ENCODE measurements around the gene RPS29. TPM values are rescaled to one million over a fixed set of nuclear protein-coding genes. Genes with fewer than 3 reads are reported as not detected.

RPS29 gene
- total and polyA plus RNA-seq, 9 of the 15 experiments (the other 6 are each of a cell fraction or from before 2014, with no cell fraction given): 1,545 to 5,012 (median 2,448) TPM

- no peak for FAIRE-seq
- Histone ChIP-seq H3K79me2 (ENCODE audit: control insufficient read depth, insufficient read depth, low read length) (peaks cover 91% of the 10 kb centered on the region), H3K36me3 (ENCODE audit: control insufficient read depth, insufficient read depth, low read length) (peaks cover 58% of the 10 kb centered on the region), H3K4me2 (ENCODE audit: insufficient read depth, low read length) (peak overlapping the region; percentile 82), H3K4me3 (peak overlapping the region; percentile 89), H3K27me3 (ENCODE audit: control insufficient read depth in 2 of 2, insufficient read depth in 2 of 2, low read length in 2 of 2) (no peaks in the 10 kb centered on the region), H2AFZ (ENCODE audit: low read depth, low read length) (peak overlapping the region; percentile 84; the same call in 1 of the 2 replicates), H3K27ac (ENCODE audit: extremely low read depth, low read depth, low read length) (peak overlapping the region; percentile 98), H3K9me1 (ENCODE audit: control insufficient read depth, insufficient read depth, low read length) (peaks cover 3% of the 10 kb centered on the region), H4K20me1 (replicated peaks; ENCODE audit: control insufficient read depth, insufficient read depth, low read length) (peaks cover 7% of the 10 kb centered on the region), H3K4me1 (replicated peaks in 1 of 2; ENCODE audit: control insufficient read depth in 2 of 2, insufficient read depth in 2 of 2, low read length in 2 of 2) (peaks cover 4 to 14% of the 10 kb centered on the region in 2 experiments; a peak in 4 of 5 replicates), H3K9me3 (replicated peaks; ENCODE audit: control insufficient read depth, insufficient read depth, low read depth, low read length) (no peaks in the 10 kb centered on the region), H3K9ac (ENCODE audit: insufficient read depth in 1 of 2, low read depth in 2 of 2, low read length in 2 of 2) (peak overlapping the region; percentile 97 to 99)
- ChIA-PET POLR2A (interaction anchor here (0.6 to 5.3 kb wide), 11 partner anchors 7 to 231 kb away, joined by 3 to 36 read pairs (median 5); partner anchors contain the start of genes DNAAF2, KLHDC2, LRR1 and NEMF), CTCF (ENCODE audit: low intra/inter-chr PET ratio) (interaction anchor here (0.6 to 0.7 kb wide), 2 partner anchors 27 to 31 kb away, joined by 3 read pairs; no protein-coding TSS in a partner anchor)
- intact Hi-C loops (cut with micrococcal nuclease) (loop anchor here (5.0 to 10.0 kb wide), 2 partner anchors 34 to 156 kb away; partner anchors contain the start of gene RPS29), in situ Hi-C loops (cut with MboI) (no loop called here)
- peak in 1 of 4 experiments; percentile 69 for DNase-seq (ENCODE audit: extremely low read depth in 1 of 4, low spot score in 3 of 4)
- WGBS (ENCODE audit: insufficient coverage, low coverage, missing lambda C conversion rate): under 1% methylated on average over 28 of the region's 65 CpGs
- no TSS peak for BruUV-seq (replicated peaks)
- peak; percentile 55 for ATAC-seq
- TF ChIP-seq ZBTB17 (CRISPR knock-in tag; IDR thresholded peaks at IDR 0.05) (0 out of 2 replicates have a peak, but pooled peaks have one; percentile 12), U2AF1 (optimal IDR thresholded peaks at IDR 0.05; ENCODE audit: low read depth, low read length) (peak; percentile 80), ELK1 (CRISPR knock-in tag; IDR thresholded peaks at IDR 0.05) (no peak), L3MBTL2 (IDR thresholded peaks at IDR 0.05) (peak; percentile 86), HMGXB4 (CRISPR knock-in tag; IDR thresholded peaks at IDR 0.05) (0 out of 2 replicates have a peak, but pooled peaks have one; percentile 24)
These were observed 35.1 kb upstream of the RPS29 start for GRCh38 chr14:49621114-49621881.
